B cell (primary cell): ENCODE measurements around the gene ACACB. TPM values are rescaled to one million over a fixed set of nuclear protein-coding genes. Genes with fewer than 3 reads are reported as not detected.

Source experiments
- ATAC-seq: fragments of 200-7000 bp; cut with Tn5 transposase; one replicate; pipeline ENCODE4 v1.10.0; 2021; ENCODE audit warnings: low read depth, mild to moderate bottlenecking, moderate number of reproducible peaks, moderate library complexity
- CTCF ChIA-PET: fragments of 350-600 bp; sonication (Branson Sonifier 250); formaldehyde crosslinking; loops from one replicate; lab custom pipeline; 2021; ENCODE audit warnings: antibody characterized with exemption, inconsistent platforms; lab: Charles Lee
- POLR2A ChIA-PET: fragments of 350-600 bp; sonication (Branson Sonifier 250); formaldehyde crosslinking; loops from one replicate; lab custom pipeline; 2021; ENCODE audit warnings: antibody characterized with exemption; lab: Charles Lee
- DNase-seq: peaks from one replicate; pipeline ENCODE4 v3.0.0; 2013
- H2AFZ ChIP-seq: 2 replicates; pipeline ENCODE4 v1.6.1; 2012; ENCODE audit warnings: mild to moderate bottlenecking, low read depth, low read length; ENCODE audit not compliant: insufficient read depth, poor library complexity, severe bottlenecking
- H3K27ac ChIP-seq, 2 donors: 1 replicate in 1 of 2; 2 replicates in 1 of 2; pipeline ENCODE4 v1.5.1; 2012 to 2013; ENCODE audit warnings: low read length in 2 of 2, mild to moderate bottlenecking in 2 of 2, moderate library complexity in 1 of 2
- H3K27me3 ChIP-seq, 4 experiments: fragments of 200-600 bp in 1 of 4; sonication (generic) in 1 of 4; replicated peaks in 1 of 4; 1 replicate in 2 of 4; 2 replicates in 2 of 4; pipeline versions ENCODE4 v1.6.1 to v1.7.0; 2013 to 2016; ENCODE audit warnings: low read length in 3 of 4, mild to moderate bottlenecking in 2 of 4, mixed read lengths in 1 of 4, moderate library complexity in 1 of 4; ENCODE audit not compliant: insufficient read depth in 4 of 4, control insufficient read depth in 3 of 4; ENCODE audit errors: control extremely low read depth in 1 of 4
- H3K36me3 ChIP-seq, 2 experiments: replicated peaks in 1 of 2; 1 replicate in 1 of 2; 2 replicates in 1 of 2; pipeline versions ENCODE4 v1.6.1 to v1.7.1; 2013; ENCODE audit warnings: low read length in 1 of 2; ENCODE audit not compliant: insufficient read depth in 2 of 2, control insufficient read depth in 1 of 2; ENCODE audit errors: control extremely low read depth in 1 of 2, extremely low read depth in 1 of 2
- H3K4me1 ChIP-seq, 2 donors: fragments of 200-600 bp in 1 of 2; sonication (generic) in 1 of 2; 1 replicate in 1 of 2; 2 replicates in 1 of 2; pipeline versions ENCODE4 v1.5.1 to v1.6.1; 2013 to 2017; ENCODE audit warnings: low read length in 2 of 2; ENCODE audit not compliant: control insufficient read depth in 2 of 2, insufficient read depth in 2 of 2
- H3K4me2 ChIP-seq: replicated peaks from 2 replicates; pipeline ENCODE3; 2012; ENCODE audit warnings: mild to moderate bottlenecking, low read depth, low read length; ENCODE audit not compliant: poor library complexity, severe bottlenecking
- H3K4me3 ChIP-seq, 5 experiments: fragments of 200-600 bp in 1 of 5; sonication (generic) in 1 of 5; 1 replicate in 3 of 5; 2 replicates in 2 of 5; pipeline versions ENCODE4 v1.5.1 to v1.7.0; 2011 to 2016; ENCODE audit warnings: low read length in 4 of 5, mild to moderate bottlenecking in 4 of 5, low read depth in 2 of 5, control low read depth in 1 of 5, moderate library complexity in 1 of 5; ENCODE audit not compliant: insufficient read depth in 1 of 5; ENCODE audit errors: control extremely low read depth in 1 of 5, extremely low read depth in 1 of 5
- H3K79me2 ChIP-seq: fragments of 200-600 bp; sonication (generic); one replicate; pipeline ENCODE4 v1.6.0; 2016; ENCODE audit warnings: low read length; ENCODE audit not compliant: control insufficient read depth, insufficient read depth
- H3K9ac ChIP-seq: fragments of 200-600 bp; sonication (generic); 2 replicates; pipeline ENCODE4 v1.6.1; 2017; ENCODE audit warnings: mild to moderate bottlenecking, low read length, moderate library complexity
- H3K9me3 ChIP-seq, 3 donors: one replicate each; pipeline versions ENCODE4 v1.6.1 to v1.7.1; 2013; ENCODE audit warnings: low read length in 2 of 3; ENCODE audit not compliant: control insufficient read depth in 2 of 3, insufficient read depth in 1 of 3; ENCODE audit errors: control extremely low read depth in 1 of 3
- H4K20me1 ChIP-seq: 2 replicates; pipeline ENCODE4 v1.6.0; 2012; ENCODE audit warnings: mild to moderate bottlenecking, low read length; ENCODE audit not compliant: insufficient read depth, control insufficient read depth, poor library complexity, severe bottlenecking
- H3K27ac Mint-ChIP-seq: one replicate; pipeline ENCODE4 v1.8.0; 2021; ENCODE audit warnings: mixed read lengths
- H3K27me3 Mint-ChIP-seq: one replicate; pipeline ENCODE4 v1.8.0; 2021; ENCODE audit warnings: mixed read lengths
- H3K4me1 Mint-ChIP-seq: one replicate; pipeline ENCODE4 v1.8.0; 2021; ENCODE audit warnings: mixed read lengths
- H3K4me3 Mint-ChIP-seq: one replicate; pipeline ENCODE4 v1.8.0; 2021; ENCODE audit warnings: mixed read lengths
- H3K9me3 Mint-ChIP-seq: one replicate; pipeline ENCODE4 v1.8.0; 2022; ENCODE audit warnings: mixed read lengths; ENCODE audit not compliant: insufficient read depth
- CTCF ChIP-seq: fragments of 200-600 bp; IDR thresholded peaks from one replicate; pipeline ENCODE4 v1.8.0; 2022; ENCODE audit warnings: antibody characterized with exemption, mild to moderate bottlenecking
- EZH2 ChIP-seq: IDR thresholded peaks from 2 replicates; pipeline ENCODE4 v1.6.1; 2012; ENCODE audit warnings: borderline replicate concordance, low read depth, mild to moderate bottlenecking, moderate library complexity, low read length; ENCODE audit not compliant: insufficient read depth, poor library complexity, severe bottlenecking
- WGBS: methylation state at CpG from one replicate; pipeline ENCODE4 v1.1.5; 2013; ENCODE audit warnings: missing lambda C conversion rate; ENCODE audit not compliant: insufficient coverage; 5-methylcytosine and 5-hydroxymethylcytosine counted together
- intact Hi-C: fragments of 100-400 bp; cut with micrococcal nuclease; formaldehyde crosslinking; loops from one replicate; pipeline ENCODE4 v1.10.0; 2022
- polyA plus RNA-seq: library from polyadenylated mRNA; depleted of rRNA; stranded (reverse); fragments of >200 nt; gene quantifications from 2 replicates; pipeline ENCODE4 v1.2.3, GENCODE V29; 2012
- total RNA-seq, 2 donors: library from RNA; stranded (reverse); fragments of 120-200 nt in 1 of 2; gene quantifications; 1 replicate in 1 of 2; 2 replicates in 1 of 2; pipeline versions ENCODE4 v1.2.3 to v1.2.4, GENCODE V29; 2013 to 2022

Gene ACACB
- total and polyA plus RNA-seq, 2 donors (not counting 1 experiment from before 2014, with no cell fraction given), result 7.4 to 27.5 TPM

GRCh38 chr12:109307051-109307450 is 190.7 kb downstream of the ACACB start:
- Mint-ChIP-seq H3K27me3 (peaks cover 69% of the 10 kb centered on the region), H3K9me3 (no peaks in the 10 kb centered on the region), H3K4me1 (peaks cover 15% of the 10 kb centered on the region), H3K27ac (no peak overlapping the region), H3K4me3 (no peak overlapping the region)
- ATAC-seq (no peak), DNase-seq (no peak)
- ChIA-PET CTCF (no interaction called here), POLR2A (no interaction called here)
- 52% methylated on average over 8 of the region's 9 CpGs for WGBS
- Histone ChIP-seq H3K4me3 (no peak overlapping the region), H3K27me3 (peaks cover 0 to 60% (median 21%) of the 10 kb centered on the region in 4 experiments), H2AFZ (no peak overlapping the region), H3K36me3 (no peaks in the 10 kb centered on the region), H3K4me2 (no peak overlapping the region), H3K27ac (no peak overlapping the region), H4K20me1 (no peaks in the 10 kb centered on the region), H3K4me1 (peaks cover 12 to 16% of the 10 kb centered on the region in 2 donors), H3K9me3 (no peaks in the 10 kb centered on the region), H3K79me2 (no peaks in the 10 kb centered on the region), H3K9ac (no peak overlapping the region)
- intact Hi-C loops, result no loop called here
- TF ChIP-seq CTCF, result no peak
- no peak for TF ChIP-seq EZH2

- ChIA-PET POLR2A (no interaction called here), CTCF (interaction anchor here (0.6 kb wide), 1 partner anchor 119 kb away, joined by 3 read pairs; no protein-coding TSS in a partner anchor)
- peaks cover 12 to 16% of the 10 kb centered on the region in 2 donors for H3K4me1 ChIP-seq
- DNase-seq, result no peak
- Mint-ChIP-seq H3K27ac (no peak within 1 kb of the TSS), H3K4me3 (peak within 1 kb of the TSS; percentile 90), H3K27me3 (peaks cover 61% of the 10 kb centered on the region), H3K4me1 (peaks cover 15% of the 10 kb centered on the region), H3K9me3 (no peaks in the 10 kb centered on the region)
- no peaks in the 10 kb centered on the region for H3K36me3 ChIP-seq
- no peaks in the 10 kb centered on the region for H3K9me3 ChIP-seq
- intact Hi-C loops, result no loop called here
- 6% methylated on average over 31 of the region's 43 CpGs for WGBS
- TF ChIP-seq CTCF, result no peak
- no peak for TF ChIP-seq EZH2
- peak within 1 kb of the TSS; percentile 35 for H3K9ac ChIP-seq
- H3K27ac ChIP-seq, result no peak within 1 kb of the TSS
- H3K4me2 ChIP-seq, result peak within 1 kb of the TSS; percentile 77
- H3K79me2 ChIP-seq, result no peaks in the 10 kb centered on the region
- H4K20me1 ChIP-seq, result no peaks in the 10 kb centered on the region
- peak within 1 kb of the TSS in 4 of 5 experiments; percentile 12 to 36 (median 28) for H3K4me3 ChIP-seq
- no peak for ATAC-seq
- peaks cover 0 to 52% (median 21%) of the 10 kb centered on the region in 4 experiments for H3K27me3 ChIP-seq
- peak within 1 kb of the TSS; percentile 34 for H2AFZ ChIP-seq
These were observed 192.4 kb downstream of the ACACB start, which contains the start of gene FOXN4 for GRCh38 chr12:109308534-109309380. FOXN4 (minus strand) TSS chr12:109309284; CDS start chr12:109308321, 963 bp downstream.
